HG03095 (cell line): Measurements from ENCODE around the gene HORMAD2.

Source experiments
- ATAC-seq: cut with Tn5 transposase; IDR thresholded peaks from one replicate; pipeline ENCODE4 v1.9.1; 2021; ENCODE audit warnings: moderate library complexity; ENCODE audit not compliant: unreplicated experiment

HORMAD2 gene

GRCh38 chr22:30159561-30160353 lies 79.5 kb downstream of the HORMAD2 start:
- ATAC-seq: no peak

GRCh38 chr22:30161051-30161469 lies 80.8 kb downstream of the HORMAD2 start:
- ATAC-seq: no peak

- no peak for ATAC-seq
These were observed 87.0 kb downstream of the HORMAD2 start for GRCh38 chr22:30167296-30167695.

GRCh38 chr22:30167734-30168133 lies 87.5 kb downstream of the HORMAD2 start:
- ATAC-seq: no peak

GRCh38 chr22:30169002-30169401 lies 88.7 kb downstream of the HORMAD2 start:
- ATAC-seq: no peak

GRCh38 chr22:30170129-30170528 lies 89.9 kb downstream of the HORMAD2 start:
- no peak for ATAC-seq

GRCh38 chr22:30171008-30171407 lies 90.7 kb downstream of the HORMAD2 start:
- no peak for ATAC-seq

- ATAC-seq: no peak
These were observed 95.5 kb downstream of the HORMAD2 start for GRCh38 chr22:30175690-30176288.

- no peak for ATAC-seq
These were observed 96.2 kb downstream of the HORMAD2 start for GRCh38 chr22:30176431-30176830.

- ATAC-seq: no peak
These were observed 98.2 kb downstream of the HORMAD2 start for GRCh38 chr22:30178181-30179126.

- ATAC-seq: no peak
These were observed 100.4 kb downstream of the HORMAD2 start for GRCh38 chr22:30180616-30181015.

GRCh38 chr22:30181459-30182349 lies 101.4 kb downstream of the HORMAD2 start:
- no peak for ATAC-seq

GRCh38 chr22:30182350-30182745 lies 102.1 kb downstream of the HORMAD2 start:
- no peak for ATAC-seq

GRCh38 chr22:30182815-30183214 lies 102.6 kb downstream of the HORMAD2 start:
- ATAC-seq: no peak

- no peak for ATAC-seq
These were observed 103.0 kb downstream of the HORMAD2 start for GRCh38 chr22:30183271-30183670.

GRCh38 chr22:30183861-30184278 lies 103.6 kb downstream of the HORMAD2 start:
- ATAC-seq: no peak

- no peak for ATAC-seq
These were observed 104.9 kb downstream of the HORMAD2 start for GRCh38 chr22:30185129-30185528.

- no peak for ATAC-seq
These were observed 105.3 kb downstream of the HORMAD2 start for GRCh38 chr22:30185549-30185948.

- no peak for ATAC-seq
These were observed 105.8 kb downstream of the HORMAD2 start for GRCh38 chr22:30186041-30186440.

GRCh38 chr22:30186510-30186909 lies 106.2 kb downstream of the HORMAD2 start:
- no peak for ATAC-seq
